ENCODE measurements around the gene COL4A2.

Gene COL4A2

GRCh38 chr13:110268576-110269185, 38.4 kb upstream of the COL4A2 start:
- DNase-seq (ENCODE audit: extremely low spot score) = no peak
- no peak for TF ChIP-seq BHLHE40 (IDR thresholded peaks at IDR 0.05; ENCODE audit: borderline replicate concordance)
- no peak for TF ChIP-seq PKNOX1 (IDR thresholded peaks at IDR 0.05)
- no peak for TF ChIP-seq ARNT (IDR thresholded peaks at IDR 0.05)
- CTCF ChIA-PET = no interaction called here
- POLR2A ChIA-PET = no interaction called here

- no peak for DNase-seq (ENCODE audit: extremely low spot score)
- ChIA-PET CTCF (no interaction called here), POLR2A (no interaction called here)
- no peak for TF ChIP-seq NFRKB (IDR thresholded peaks at IDR 0.05)
- no peak for TF ChIP-seq FOXM1 (IDR thresholded peaks at IDR 0.05; ENCODE audit: borderline replicate concordance)
- TF ChIP-seq SP1 (IDR thresholded peaks at IDR 0.05) = no peak
- TF ChIP-seq TARDBP (IDR thresholded peaks at IDR 0.05) = no peak
- TF ChIP-seq ARNT (IDR thresholded peaks at IDR 0.05) = no peak
- TF ChIP-seq CTBP1 (IDR thresholded peaks at IDR 0.05; ENCODE audit: borderline replicate concordance) = no peak
Measured at GRCh38 chr13:110269509-110270185, 37.4 kb upstream of the COL4A2 start.

GRCh38 chr13:110270507-110270906, 36.6 kb upstream of the COL4A2 start:
- CTCF ChIA-PET = no interaction called here
- POLR2A ChIA-PET = no interaction called here
- TF ChIP-seq PKNOX1 (IDR thresholded peaks at IDR 0.05) (no peak), SUZ12 (IDR thresholded peaks at IDR 0.05) (no peak), L3MBTL2 (conservative IDR thresholded peaks at IDR 0.05) (no peak), ZNF384 (IDR thresholded peaks at IDR 0.05) (no peak), HDGF (IDR thresholded peaks at IDR 0.05; ENCODE audit: borderline replicate concordance) (no peak), TARDBP (IDR thresholded peaks at IDR 0.05) (no peak), NFRKB (IDR thresholded peaks at IDR 0.05) (no peak), ARNT (IDR thresholded peaks at IDR 0.05) (no peak), FOXA1 (IDR thresholded peaks at IDR 0.05) (no peak), FOXK2 (IDR thresholded peaks at IDR 0.05) (no peak), CTBP1 (IDR thresholded peaks at IDR 0.05; ENCODE audit: borderline replicate concordance) (no peak), ELF4 (IDR thresholded peaks at IDR 0.05) (no peak), BHLHE40 (IDR thresholded peaks at IDR 0.05; ENCODE audit: borderline replicate concordance) (no peak), FOXM1 (IDR thresholded peaks at IDR 0.05; ENCODE audit: borderline replicate concordance) (no peak), SP1 (IDR thresholded peaks at IDR 0.05) (no peak), LEF1 (IDR thresholded peaks at IDR 0.05; ENCODE audit: borderline replicate concordance) (no peak)
- DNase-seq (ENCODE audit: extremely low spot score) = no peak

GRCh38 chr13:110271313-110271712, 35.8 kb upstream of the COL4A2 start:
- ChIA-PET POLR2A (no interaction called here), CTCF (interaction anchor here (0.5 kb wide), 1 partner anchor 581 kb away, joined by 3 read pairs; no protein-coding TSS in a partner anchor)
- TF ChIP-seq SP1 (IDR thresholded peaks at IDR 0.05) (no peak), BHLHE40 (IDR thresholded peaks at IDR 0.05; ENCODE audit: borderline replicate concordance) (no peak)
- DNase-seq (ENCODE audit: extremely low spot score) = no peak

DNA sequence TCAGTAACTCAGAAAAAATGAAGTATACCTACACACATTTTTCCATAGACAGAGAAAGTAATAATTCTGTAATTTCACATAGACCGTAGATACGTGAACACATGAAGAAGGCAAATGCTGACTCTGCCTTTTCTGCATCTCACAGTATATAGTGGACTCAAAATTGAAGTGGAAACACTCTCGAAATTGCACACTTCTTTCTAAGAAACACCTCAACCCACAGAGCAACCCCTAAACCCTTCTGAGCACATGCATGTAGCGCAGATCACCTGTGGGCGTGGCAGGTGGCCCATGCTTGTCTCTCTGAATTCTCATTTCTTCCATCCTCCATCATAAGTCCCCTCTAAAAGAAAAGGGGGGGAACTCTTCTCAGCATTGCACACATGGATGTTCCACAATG, 34.9 kb upstream of the COL4A2 start:
- POLR2A ChIA-PET = no interaction called here
- TF ChIP-seq SP1 (IDR thresholded peaks at IDR 0.05) = no peak
- CTCF ChIA-PET = no interaction called here
- DNase-seq (ENCODE audit: extremely low spot score) = no peak

- no peak for DNase-seq (ENCODE audit: extremely low spot score)
- ChIA-PET CTCF (no interaction called here), POLR2A (no interaction called here)
- no peak for TF ChIP-seq PKNOX1 (IDR thresholded peaks at IDR 0.05)
- TF ChIP-seq CTBP1 (IDR thresholded peaks at IDR 0.05; ENCODE audit: borderline replicate concordance) = no peak
- TF ChIP-seq SP1 (IDR thresholded peaks at IDR 0.05) = no peak
- no peak for TF ChIP-seq HDGF (IDR thresholded peaks at IDR 0.05; ENCODE audit: borderline replicate concordance)
- TF ChIP-seq L3MBTL2 (conservative IDR thresholded peaks at IDR 0.05) = no peak
- TF ChIP-seq TARDBP (IDR thresholded peaks at IDR 0.05) = no peak
Measured at GRCh38 chr13:110272651-110273050, 34.4 kb upstream of the COL4A2 start.

GRCh38 chr13:110273254-110273653, 33.8 kb upstream of the COL4A2 start:
- no peak for TF ChIP-seq ARNT (IDR thresholded peaks at IDR 0.05)
- ChIA-PET POLR2A (no interaction called here), CTCF (no interaction called here)
- DNase-seq (ENCODE audit: extremely low spot score) = no peak

GRCh38 chr13:110274687-110275086, 32.4 kb upstream of the COL4A2 start:
- no peak for DNase-seq (ENCODE audit: extremely low spot score)
- ChIA-PET POLR2A (interaction anchor here (1.5 kb wide), 1 partner anchor 48 kb away, joined by 3 read pairs; no protein-coding TSS in a partner anchor), CTCF (no interaction called here)
- TF ChIP-seq FOXK2 (IDR thresholded peaks at IDR 0.05) (no peak), CTBP1 (IDR thresholded peaks at IDR 0.05; ENCODE audit: borderline replicate concordance) (no peak), LEF1 (IDR thresholded peaks at IDR 0.05; ENCODE audit: borderline replicate concordance) (no peak), PKNOX1 (IDR thresholded peaks at IDR 0.05) (no peak), SUZ12 (IDR thresholded peaks at IDR 0.05) (no peak), TARDBP (IDR thresholded peaks at IDR 0.05) (no peak), ARNT (IDR thresholded peaks at IDR 0.05) (no peak), ZNF384 (IDR thresholded peaks at IDR 0.05) (no peak), ELF4 (IDR thresholded peaks at IDR 0.05) (no peak), HDGF (IDR thresholded peaks at IDR 0.05; ENCODE audit: borderline replicate concordance) (no peak), BHLHE40 (IDR thresholded peaks at IDR 0.05; ENCODE audit: borderline replicate concordance) (no peak), NFRKB (IDR thresholded peaks at IDR 0.05) (no peak), FOXM1 (IDR thresholded peaks at IDR 0.05; ENCODE audit: borderline replicate concordance) (no peak)
